ENCODE measurements around the gene LDB2.

GRCh38 chr4:16758255-16758654 is 140.2 kb downstream of the LDB2 start:
- TF ChIP-seq CEBPB (IDR thresholded peaks at IDR 0.05; ENCODE audit: low read depth, low read length) (no peak), CTCF (IDR thresholded peaks at IDR 0.05; ENCODE audit: control extremely low read depth in 1 of 3, insufficient read depth in 1 of 3, low read depth in 1 of 3, low read length in 3 of 3) (no peak), ZNF274 (IDR thresholded peaks at IDR 0.05; ENCODE audit: borderline replicate concordance, extremely low read depth, low read length) (no peak), GTF2F1 (IDR thresholded peaks at IDR 0.05; ENCODE audit: borderline replicate concordance, low read depth, low read length) (no peak), EZH2 (IDR thresholded peaks at IDR 0.05; ENCODE audit: low read depth, low read length, severe bottlenecking) (no peak), RBBP5 (IDR thresholded peaks at IDR 0.05; ENCODE audit: borderline replicate concordance, low read depth, low read length) (no peak), POLR2A (IDR thresholded peaks at IDR 0.05; ENCODE audit: control extremely low read depth in 1 of 2, low read depth in 2 of 2, low read length in 2 of 2) (no peak), EP300 (IDR thresholded peaks at IDR 0.05; ENCODE audit: borderline replicate concordance in 1 of 2, low read depth in 2 of 2, low read length in 2 of 2) (no peak), TAF1 (IDR thresholded peaks at IDR 0.05; ENCODE audit: low read depth, low read length) (no peak), JUN (IDR thresholded peaks at IDR 0.05; ENCODE audit: low read depth, low read length) (no peak)

Data from H1 (cell line).